Thyroid gland (tissue), 4 donors: Measurements from ENCODE around the gene ACSS3. TPM values are rescaled to one million over a fixed set of nuclear protein-coding genes. Genes with fewer than 3 reads are reported as not detected.

Source experiments
- DNase-seq, 2 donors: peaks; one replicate each; pipeline ENCODE4 v3.0.0-alpha.2; 2019
- H3K27ac ChIP-seq, 3 donors: fragments of 200-600 bp; sonication (generic); 1 replicate in 2 of 3; 2 replicates in 1 of 3; pipeline ENCODE4 v1.5.1; 2016 to 2019; ENCODE audit warnings: mild to moderate bottlenecking in 1 of 3, moderate library complexity in 1 of 3
- H3K27me3 ChIP-seq: fragments of 200-600 bp; sonication (generic); one replicate; pipeline ENCODE4 v1.5.1; 2019
- H3K36me3 ChIP-seq, 2 donors: fragments of 200-600 bp; sonication (generic); one replicate each; pipeline ENCODE4 v1.5.1; 2016 to 2019
- H3K4me1 ChIP-seq, 2 donors: fragments of 200-600 bp; sonication (generic); one replicate each; pipeline ENCODE4 v1.5.1; 2017 to 2019
- H3K4me3 ChIP-seq, 3 donors: fragments of 200-600 bp; sonication (generic); replicated peaks in 1 of 3; 1 replicate in 2 of 3; 2 replicates in 1 of 3; pipeline ENCODE4 v1.5.1; 2016; ENCODE audit warnings: mild to moderate bottlenecking in 1 of 3
- H3K9me3 ChIP-seq: fragments of 200-600 bp; sonication (generic); one replicate; pipeline ENCODE4 v1.5.1; 2017
- POLR2A ChIP-seq, 2 donors: fragments of 450-650 bp; IDR thresholded peaks; one replicate each; pipeline ENCODE4 v1.6.1; 2017; ENCODE audit warnings: antibody characterized with exemption in 2 of 2, mild to moderate bottlenecking in 2 of 2, moderate library complexity in 1 of 2
- WGBS, 2 donors: methylation state at CpG; one replicate each; pipeline ENCODE4 v1.1.5; 2017; 5-methylcytosine and 5-hydroxymethylcytosine counted together
- intact Hi-C: fragments of 100-400 bp; cut with DNase I; formaldehyde crosslinking; loops from one replicate; pipeline ENCODE4 v1.15.1; 2023
- total RNA-seq, 4 donors: library from RNA; depleted of rRNA; stranded (reverse); fragments of >200 nt; gene quantifications; one replicate each; pipeline ENCODE4 v1.2.3, GENCODE V29; 2016
- TF ChIP-seq, protein P1 (sequence below), 6 experiments: fragments of 200-600 bp in 3 of 6; fragments of 450-650 bp in 3 of 6; sonication (generic) in 3 of 6; IDR thresholded peaks; one replicate each; pipeline ENCODE4 v1.5.1; 2016 to 2019; ENCODE audit warnings: antibody characterized with exemption in 6 of 6, mild to moderate bottlenecking in 2 of 6, inconsistent platforms in 1 of 6, moderate library complexity in 1 of 6

The ACSS3 gene
- total RNA-seq, 4 donors from 2014 or later: 32.5 to 63.8 (median 41.0) TPM

DNA sequence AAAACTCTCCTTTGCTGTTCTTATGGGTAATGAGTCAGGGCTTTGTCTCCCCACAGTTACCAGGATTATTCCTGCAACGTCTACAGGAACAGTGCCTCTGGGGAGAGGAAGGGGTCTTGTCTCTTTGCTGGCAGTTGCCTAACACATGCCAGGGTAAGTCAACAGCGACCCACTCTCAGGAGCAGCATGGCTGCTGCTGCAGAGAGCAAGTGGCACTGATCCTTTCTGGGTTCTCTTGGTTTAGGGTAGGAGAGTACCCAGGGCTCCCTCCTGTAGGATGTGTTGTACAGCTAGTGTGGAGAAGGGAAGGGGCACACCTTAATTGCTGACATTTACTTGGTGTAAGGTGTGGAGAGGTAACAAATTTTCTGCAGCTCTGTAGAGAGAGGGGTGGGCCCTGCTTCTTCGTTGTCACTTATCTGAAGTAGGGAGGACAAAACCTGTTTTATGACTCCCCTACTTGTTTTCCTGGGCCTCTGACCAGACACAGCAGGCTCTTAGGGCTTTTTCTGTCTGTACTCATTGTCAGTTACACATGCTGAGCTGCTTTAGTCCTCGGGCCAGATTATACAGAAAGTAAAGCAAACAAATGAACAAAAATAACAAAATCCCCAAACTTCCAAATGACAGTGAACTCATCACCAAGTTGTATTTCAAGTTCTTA, 168.2 kb downstream of the ACSS3 start:
- intact Hi-C loops: no loop called here
- peak in 1 of 2 donors; percentile 14 for DNase-seq
- 31 to 44% methylated on average over 4 of the region's 4 CpGs for WGBS, 2 donors
- Histone ChIP-seq H3K27me3 (no peaks in the 10 kb centered on the region), H3K9me3 (no peaks in the 10 kb centered on the region), H3K4me1 (peaks cover 10 to 17% of the 10 kb centered on the region in 2 donors), H3K36me3 (no peaks in the 10 kb centered on the region), H3K27ac (peak overlapping the region; percentile 7 to 75 (median 39)), H3K4me3 (no peak overlapping the region)
- no peak for TF ChIP-seq POLR2A (IDR thresholded peaks at IDR 0.05)
- TF ChIP-seq, protein P1, sequence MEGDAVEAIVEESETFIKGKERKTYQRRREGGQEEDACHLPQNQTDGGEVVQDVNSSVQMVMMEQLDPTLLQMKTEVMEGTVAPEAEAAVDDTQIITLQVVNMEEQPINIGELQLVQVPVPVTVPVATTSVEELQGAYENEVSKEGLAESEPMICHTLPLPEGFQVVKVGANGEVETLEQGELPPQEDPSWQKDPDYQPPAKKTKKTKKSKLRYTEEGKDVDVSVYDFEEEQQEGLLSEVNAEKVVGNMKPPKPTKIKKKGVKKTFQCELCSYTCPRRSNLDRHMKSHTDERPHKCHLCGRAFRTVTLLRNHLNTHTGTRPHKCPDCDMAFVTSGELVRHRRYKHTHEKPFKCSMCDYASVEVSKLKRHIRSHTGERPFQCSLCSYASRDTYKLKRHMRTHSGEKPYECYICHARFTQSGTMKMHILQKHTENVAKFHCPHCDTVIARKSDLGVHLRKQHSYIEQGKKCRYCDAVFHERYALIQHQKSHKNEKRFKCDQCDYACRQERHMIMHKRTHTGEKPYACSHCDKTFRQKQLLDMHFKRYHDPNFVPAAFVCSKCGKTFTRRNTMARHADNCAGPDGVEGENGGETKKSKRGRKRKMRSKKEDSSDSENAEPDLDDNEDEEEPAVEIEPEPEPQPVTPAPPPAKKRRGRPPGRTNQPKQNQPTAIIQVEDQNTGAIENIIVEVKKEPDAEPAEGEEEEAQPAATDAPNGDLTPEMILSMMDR (IDR thresholded peaks at IDR 0.05): no peak

DNA sequence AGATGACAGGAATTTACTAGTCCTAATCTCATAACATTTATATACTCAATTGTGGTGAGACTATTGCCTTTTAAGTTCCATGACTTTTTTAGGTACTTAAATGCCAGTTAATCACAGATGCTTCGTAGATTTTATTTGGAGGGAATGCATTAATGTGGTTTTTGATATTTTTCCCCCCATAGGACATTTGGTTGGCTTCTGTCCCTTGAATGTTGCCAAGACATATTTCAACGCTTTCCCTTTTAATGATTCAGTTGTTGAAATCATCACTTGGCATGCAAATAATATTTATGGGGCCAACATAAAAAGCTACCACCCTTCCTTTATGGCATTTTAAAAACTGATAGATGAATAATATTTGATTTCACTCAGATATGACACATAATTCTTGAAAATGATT, 172.1 kb downstream of the ACSS3 start:
- WGBS, 2 donors: 78 to 87% methylated on average over 2 of the region's 2 CpGs
- Histone ChIP-seq H3K36me3 (no peaks in the 10 kb centered on the region), H3K4me1 (peaks cover 10 to 17% of the 10 kb centered on the region in 2 donors), H3K9me3 (no peaks in the 10 kb centered on the region), H3K27me3 (no peaks in the 10 kb centered on the region), H3K27ac (peak overlapping the region in 1 of 3 donors; percentile 30), H3K4me3 (no peak overlapping the region)
- intact Hi-C loops: no loop called here
- TF ChIP-seq, protein P1 (IDR thresholded peaks at IDR 0.05): no peak
- TF ChIP-seq POLR2A (IDR thresholded peaks at IDR 0.05): no peak
- DNase-seq: no peak

DNA sequence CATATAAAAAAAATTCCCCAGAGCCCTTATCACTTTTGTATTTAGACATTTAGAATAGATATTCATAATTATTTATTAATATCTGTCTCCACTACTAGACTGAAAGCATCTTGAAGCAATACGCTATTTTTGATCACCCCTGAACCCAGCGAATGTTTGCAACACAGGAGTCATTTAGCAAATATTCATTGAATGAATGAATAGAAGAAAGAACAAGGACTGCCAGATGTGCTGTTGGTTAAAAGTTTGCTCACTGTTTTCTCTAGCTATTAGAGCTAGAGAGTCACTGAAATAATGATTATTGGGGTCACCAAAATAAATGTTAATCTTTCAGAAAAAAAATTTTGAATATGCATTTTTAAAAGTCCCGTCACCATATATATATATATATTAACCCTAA, 174.3 kb downstream of the ACSS3 start:
- no peak for DNase-seq
- intact Hi-C loops: no loop called here
- H3K27me3 ChIP-seq: no peaks in the 10 kb centered on the region
- peaks cover 4 to 8% of the 10 kb centered on the region in 2 donors for H3K4me1 ChIP-seq
- TF ChIP-seq POLR2A (IDR thresholded peaks at IDR 0.05): no peak
- TF ChIP-seq, protein P1 (IDR thresholded peaks at IDR 0.05): no peak
- no peaks in the 10 kb centered on the region for H3K36me3 ChIP-seq
- H3K9me3 ChIP-seq: no peaks in the 10 kb centered on the region
- no peak overlapping the region for H3K27ac ChIP-seq
- H3K4me3 ChIP-seq: no peak overlapping the region
- 95 to 98% methylated on average over 3 of the region's 3 CpGs for WGBS, 2 donors

DNA sequence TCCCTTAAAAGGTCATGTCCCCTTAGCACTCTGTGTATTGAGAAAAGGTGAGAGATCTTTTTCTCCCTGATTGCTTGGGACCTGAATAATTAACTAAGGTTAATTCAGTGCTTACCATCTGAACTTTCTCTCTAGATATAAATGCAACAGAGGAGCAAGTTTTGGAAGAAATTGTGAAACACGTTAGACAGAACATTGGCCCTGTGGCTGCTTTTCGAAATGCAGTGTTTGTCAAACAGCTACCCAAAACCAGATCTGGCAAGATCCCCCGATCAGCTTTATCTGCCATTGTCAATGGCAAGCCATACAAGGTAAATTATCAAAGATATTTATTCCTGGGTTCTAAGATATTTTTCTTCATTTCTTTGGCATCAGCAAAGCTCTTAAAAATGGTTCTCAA, 175.5 kb downstream of the ACSS3 start:
- no peaks in the 10 kb centered on the region for H3K27me3 ChIP-seq
- no peak overlapping the region for H3K27ac ChIP-seq
- H3K9me3 ChIP-seq: no peaks in the 10 kb centered on the region
- no peak for DNase-seq
- H3K36me3 ChIP-seq: no peaks in the 10 kb centered on the region
- H3K4me1 ChIP-seq: peaks cover 4 to 8% of the 10 kb centered on the region in 2 donors
- H3K4me3 ChIP-seq: no peak overlapping the region
- intact Hi-C loops: no loop called here
- TF ChIP-seq, protein P1 (IDR thresholded peaks at IDR 0.05): no peak
- no peak for TF ChIP-seq POLR2A (IDR thresholded peaks at IDR 0.05)
- 88 to 95% methylated on average over 3 of the region's 3 CpGs for WGBS, 2 donors

DNA sequence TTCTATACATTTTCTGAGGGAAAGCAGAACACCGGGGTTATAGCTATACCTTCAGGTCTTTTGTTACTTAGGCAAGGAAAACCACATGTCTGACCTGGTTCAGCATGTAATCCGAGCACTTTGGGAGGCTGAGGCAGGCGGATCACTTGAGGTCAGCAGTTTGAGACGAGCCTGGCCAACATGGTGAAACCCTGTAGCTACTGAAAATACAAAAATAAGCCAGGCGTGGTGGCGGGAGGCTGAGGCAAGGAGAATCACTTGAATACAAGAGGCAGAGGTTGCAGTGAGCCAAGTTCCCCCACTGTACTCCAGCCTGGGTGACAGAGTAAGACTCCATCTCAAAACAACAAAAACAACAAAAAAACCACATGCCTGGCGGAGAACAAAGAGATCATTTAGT, 177.6 kb downstream of the ACSS3 start:
- intact Hi-C loops: no loop called here
- 43 to 59% methylated on average over 7 of the region's 7 CpGs for WGBS, 2 donors

More for the DNA sequence above, 177.6 kb downstream of the ACSS3 start:
- Histone ChIP-seq H3K27me3 (no peaks in the 10 kb centered on the region), H3K4me1 (no peaks in the 10 kb centered on the region), H3K9me3 (no peaks in the 10 kb centered on the region), H3K27ac (no peak overlapping the region), H3K36me3 (no peaks in the 10 kb centered on the region), H3K4me3 (no peak overlapping the region)
- peak; percentile 56 to 71 for DNase-seq
- no peak for TF ChIP-seq POLR2A (IDR thresholded peaks at IDR 0.05)
